Astrocyte (in vitro differentiated cells and primary cell): Measurements from ENCODE around the gene ACTG2. TPM values are rescaled to one million over a fixed set of nuclear protein-coding genes. Genes with fewer than 3 reads are reported as not detected.

Source experiments
- DNase-seq: peaks from one replicate; pipeline ENCODE4 v3.0.0-alpha.2; 2010; ENCODE audit warnings: low read depth
- FAIRE-seq: peaks from 2 replicates; lab custom pipeline; 2011; peaks lifted over from hg19 to GRCh38; lab: Jason Lieb, UNC
- H2AFZ ChIP-seq: 2 replicates; pipeline ENCODE4 v1.6.0; 2012; ENCODE audit warnings: low read depth, low read length, inconsistent platforms
- H3K27ac ChIP-seq: 2 replicates; pipeline ENCODE4 v1.5.1; 2011; ENCODE audit warnings: low read depth, low read length, inconsistent platforms
- H3K27me3 ChIP-seq: 2 replicates; pipeline ENCODE4 v1.6.0; 2011; ENCODE audit warnings: low read length, inconsistent platforms; ENCODE audit not compliant: insufficient read depth
- H3K36me3 ChIP-seq: 2 replicates; pipeline ENCODE4 v1.5.1; 2011; ENCODE audit warnings: low read length, inconsistent platforms; ENCODE audit not compliant: insufficient read depth
- H3K4me1 ChIP-seq: 2 replicates; pipeline ENCODE4 v1.5.1; 2011; ENCODE audit warnings: low read length, inconsistent platforms; ENCODE audit not compliant: insufficient read depth
- H3K4me2 ChIP-seq: 2 replicates; pipeline ENCODE4 v1.6.0; 2012; ENCODE audit warnings: low read length, inconsistent platforms
- H3K4me3 ChIP-seq: 2 replicates; pipeline ENCODE4 v1.5.1; 2011; ENCODE audit warnings: low read depth, mild to moderate bottlenecking, low read length, inconsistent platforms; ENCODE audit not compliant: insufficient read depth
- H3K79me2 ChIP-seq: 2 replicates; pipeline ENCODE4 v1.6.0; 2012; ENCODE audit warnings: mild to moderate bottlenecking, low read length, inconsistent platforms; ENCODE audit not compliant: insufficient read depth
- H3K9ac ChIP-seq: 2 replicates; pipeline ENCODE4 v1.6.0; 2012; ENCODE audit warnings: mild to moderate bottlenecking, low read length, inconsistent platforms
- H3K9me3 ChIP-seq: 2 replicates; pipeline ENCODE4 v1.5.1; 2012; ENCODE audit warnings: low read depth, mild to moderate bottlenecking, low read length, inconsistent platforms; ENCODE audit not compliant: insufficient read depth
- H4K20me1 ChIP-seq: 2 replicates; pipeline ENCODE4 v1.6.0; 2012; ENCODE audit warnings: low read length, inconsistent platforms; ENCODE audit not compliant: insufficient read depth
- H3K27ac Mint-ChIP-seq: one replicate; pipeline ENCODE4 v1.8.0; 2021; ENCODE audit warnings: mild to moderate bottlenecking, mixed read lengths; ENCODE audit not compliant: unreplicated experiment
- H3K27me3 Mint-ChIP-seq: one replicate; pipeline ENCODE4 v1.8.0; 2021; ENCODE audit warnings: low read depth, mixed read lengths; ENCODE audit not compliant: unreplicated experiment
- H3K36me3 Mint-ChIP-seq: one replicate; pipeline ENCODE4 v1.8.0; 2021; ENCODE audit warnings: low read depth, mixed read lengths; ENCODE audit not compliant: unreplicated experiment
- H3K4me1 Mint-ChIP-seq: one replicate; pipeline ENCODE4 v1.8.0; 2021; ENCODE audit warnings: low read depth, mixed read lengths; ENCODE audit not compliant: unreplicated experiment
- H3K4me3 Mint-ChIP-seq: one replicate; pipeline ENCODE4 v1.8.0; 2021; ENCODE audit warnings: mild to moderate bottlenecking, moderate library complexity, mixed read lengths; ENCODE audit not compliant: unreplicated experiment
- H3K9me3 Mint-ChIP-seq: one replicate; pipeline ENCODE4 v1.8.0; 2021; ENCODE audit warnings: mild to moderate bottlenecking, mixed read lengths; ENCODE audit not compliant: unreplicated experiment
- EZH2 ChIP-seq: IDR thresholded peaks from 2 replicates; pipeline ENCODE4 v1.6.1; 2012; ENCODE audit warnings: mild to moderate bottlenecking, low read length, inconsistent platforms; ENCODE audit not compliant: insufficient read depth
- total RNA-seq: library from RNA; stranded (reverse); gene quantifications from 2 replicates; pipeline ENCODE4 v1.2.1, GENCODE V29; 2021
- TF ChIP-seq, protein P1 (sequence below): IDR thresholded peaks from 2 replicates; pipeline ENCODE4 v1.5.1; 2011; ENCODE audit warnings: low read depth, mild to moderate bottlenecking, inconsistent platforms, low read length, moderate library complexity; ENCODE audit not compliant: insufficient read depth

ACTG2 gene
- total RNA-seq, 1 donor from 2014 or later = 298 TPM

DNA sequence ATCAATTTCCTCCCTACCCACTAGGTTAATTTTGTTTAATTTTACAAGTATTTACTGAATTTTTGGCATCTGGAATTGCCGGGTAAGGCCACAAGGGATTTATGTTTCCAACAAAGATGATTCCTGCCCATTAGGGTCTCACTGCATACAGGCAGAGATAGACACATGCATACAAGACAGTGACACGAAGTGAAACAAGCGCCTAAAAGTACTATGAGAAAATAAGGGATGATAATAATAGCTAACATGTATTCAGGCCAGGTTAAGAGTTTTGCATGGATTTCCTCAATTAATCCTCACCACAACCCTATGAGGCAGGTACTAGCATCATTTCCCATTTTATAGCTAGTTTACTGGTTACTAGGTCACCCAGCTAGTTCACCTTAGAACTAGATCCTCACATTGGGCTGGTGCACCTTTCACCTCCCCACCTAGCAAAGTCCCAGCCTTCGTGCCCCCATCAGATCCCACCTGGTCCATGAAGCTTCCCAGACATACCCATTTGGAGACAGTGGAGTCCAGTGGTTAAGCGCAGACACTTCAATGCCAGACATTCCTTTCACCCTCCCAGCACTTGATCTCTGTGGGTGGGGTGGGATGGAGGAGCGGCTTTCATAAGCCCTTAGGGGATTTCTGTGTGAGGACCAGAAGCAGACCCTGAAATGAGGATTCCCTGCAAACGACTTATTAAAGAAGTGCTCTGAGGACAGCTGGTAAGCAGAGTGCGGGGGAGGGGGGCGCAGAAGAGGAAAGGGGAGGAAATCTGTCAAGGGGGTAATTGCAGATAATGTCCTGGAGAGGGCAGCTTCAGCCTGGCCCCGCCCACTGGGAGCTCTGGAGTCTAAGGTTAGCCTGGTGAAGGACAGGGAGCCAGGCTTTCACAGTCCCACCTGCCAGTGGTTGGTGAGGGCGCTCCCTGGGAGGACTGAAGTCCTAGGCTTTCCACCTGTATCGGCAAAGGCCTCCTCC is 28.1 kb downstream of the ACTG2 start:
- no peak overlapping the region for H3K27ac Mint-ChIP-seq
- no peak overlapping the region for H3K4me2 ChIP-seq
- no peak for DNase-seq
- no peaks in the 10 kb centered on the region for H3K79me2 ChIP-seq
- H3K27me3 ChIP-seq = peaks cover 22% of the 10 kb centered on the region
- peaks cover 3% of the 10 kb centered on the region for H3K9me3 Mint-ChIP-seq
- no peaks in the 10 kb centered on the region for H3K4me1 Mint-ChIP-seq
- no peak overlapping the region for H3K9ac ChIP-seq
- H3K27me3 Mint-ChIP-seq = peaks cover 6% of the 10 kb centered on the region
- TF ChIP-seq EZH2 = no peak
- TF ChIP-seq, protein P1, sequence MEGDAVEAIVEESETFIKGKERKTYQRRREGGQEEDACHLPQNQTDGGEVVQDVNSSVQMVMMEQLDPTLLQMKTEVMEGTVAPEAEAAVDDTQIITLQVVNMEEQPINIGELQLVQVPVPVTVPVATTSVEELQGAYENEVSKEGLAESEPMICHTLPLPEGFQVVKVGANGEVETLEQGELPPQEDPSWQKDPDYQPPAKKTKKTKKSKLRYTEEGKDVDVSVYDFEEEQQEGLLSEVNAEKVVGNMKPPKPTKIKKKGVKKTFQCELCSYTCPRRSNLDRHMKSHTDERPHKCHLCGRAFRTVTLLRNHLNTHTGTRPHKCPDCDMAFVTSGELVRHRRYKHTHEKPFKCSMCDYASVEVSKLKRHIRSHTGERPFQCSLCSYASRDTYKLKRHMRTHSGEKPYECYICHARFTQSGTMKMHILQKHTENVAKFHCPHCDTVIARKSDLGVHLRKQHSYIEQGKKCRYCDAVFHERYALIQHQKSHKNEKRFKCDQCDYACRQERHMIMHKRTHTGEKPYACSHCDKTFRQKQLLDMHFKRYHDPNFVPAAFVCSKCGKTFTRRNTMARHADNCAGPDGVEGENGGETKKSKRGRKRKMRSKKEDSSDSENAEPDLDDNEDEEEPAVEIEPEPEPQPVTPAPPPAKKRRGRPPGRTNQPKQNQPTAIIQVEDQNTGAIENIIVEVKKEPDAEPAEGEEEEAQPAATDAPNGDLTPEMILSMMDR = no peak
- FAIRE-seq = no peak
- H3K4me3 Mint-ChIP-seq = no peak overlapping the region
- H3K9me3 ChIP-seq = no peaks in the 10 kb centered on the region
- H4K20me1 ChIP-seq = no peaks in the 10 kb centered on the region
- no peak overlapping the region for H3K4me3 ChIP-seq
- H3K4me1 ChIP-seq = no peaks in the 10 kb centered on the region
- H2AFZ ChIP-seq = no peak overlapping the region
- no peak overlapping the region for H3K27ac ChIP-seq
- peaks cover 9% of the 10 kb centered on the region for H3K36me3 Mint-ChIP-seq
- peaks cover 6% of the 10 kb centered on the region for H3K36me3 ChIP-seq

DNA sequence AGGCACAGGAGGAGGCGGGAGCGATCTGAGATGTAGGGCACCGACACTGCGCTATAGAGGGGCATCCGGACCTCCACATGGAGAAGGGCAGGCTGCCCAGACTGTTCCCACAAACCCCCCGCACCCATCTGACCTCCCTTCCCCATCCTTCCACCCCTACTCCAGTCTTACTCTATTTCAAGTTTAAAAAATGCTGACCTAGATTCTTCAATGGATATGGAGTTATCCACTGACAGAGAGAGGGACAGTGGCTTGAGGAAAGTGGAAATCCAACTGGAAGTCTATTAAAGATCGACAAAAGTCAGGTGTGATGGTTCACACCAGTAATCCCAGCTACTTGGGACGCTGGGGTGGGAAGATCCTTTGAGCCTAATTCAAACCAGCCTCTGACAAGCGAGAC is 28.8 kb downstream of the ACTG2 start:
- Mint-ChIP-seq H3K27me3 (peaks cover 3% of the 10 kb centered on the region), H3K4me1 (no peaks in the 10 kb centered on the region), H3K9me3 (peaks cover 3% of the 10 kb centered on the region), H3K27ac (peak overlapping the region; percentile 75), H3K4me3 (no peak overlapping the region), H3K36me3 (peaks cover 6% of the 10 kb centered on the region)
- Histone ChIP-seq H3K4me1 (no peaks in the 10 kb centered on the region), H3K9ac (no peak overlapping the region), H3K27ac (no peak overlapping the region), H4K20me1 (no peaks in the 10 kb centered on the region), H3K4me3 (no peak overlapping the region), H2AFZ (no peak overlapping the region), H3K9me3 (no peaks in the 10 kb centered on the region), H3K27me3 (peaks cover 22% of the 10 kb centered on the region), H3K79me2 (no peaks in the 10 kb centered on the region), H3K4me2 (no peak overlapping the region), H3K36me3 (peaks cover 6% of the 10 kb centered on the region)
- DNase-seq (no peak), FAIRE-seq (no peak)
- TF ChIP-seq, protein P1 = no peak
- no peak for TF ChIP-seq EZH2

DNA sequence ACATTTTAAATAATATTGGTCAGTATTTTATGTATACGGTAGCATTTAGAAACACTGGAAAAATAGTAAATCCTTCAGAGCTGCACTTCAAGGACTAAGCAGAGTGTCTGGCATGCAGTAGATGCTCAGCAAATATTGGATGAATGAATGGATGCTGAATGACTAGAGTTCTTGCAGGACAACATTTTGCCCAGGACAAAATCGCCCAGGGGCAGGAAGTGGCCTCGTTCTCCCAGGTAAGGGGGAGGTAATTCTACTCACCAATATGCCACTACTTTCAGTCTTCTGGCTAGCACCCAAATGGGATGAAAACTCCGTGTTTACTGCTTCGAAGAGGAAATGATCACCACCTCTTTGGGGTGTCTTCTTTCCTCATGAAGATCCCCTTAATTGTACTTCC is 29.9 kb downstream of the ACTG2 start:
- no peak overlapping the region for H3K4me3 ChIP-seq
- H3K4me2 ChIP-seq = no peak overlapping the region
- FAIRE-seq (no peak), DNase-seq (no peak)
- no peak overlapping the region for H3K27ac ChIP-seq
- peaks cover under 1% of the 10 kb centered on the region for H3K36me3 ChIP-seq
- no peak overlapping the region for H3K27ac Mint-ChIP-seq
- H3K79me2 ChIP-seq = peaks cover 10% of the 10 kb centered on the region
- peaks cover 2% of the 10 kb centered on the region for H3K4me1 ChIP-seq
- no peaks in the 10 kb centered on the region for H3K9me3 Mint-ChIP-seq
- H3K9ac ChIP-seq = no peak overlapping the region
- peaks cover 6% of the 10 kb centered on the region for H3K36me3 Mint-ChIP-seq
- no peak overlapping the region for H2AFZ ChIP-seq
- no peaks in the 10 kb centered on the region for H3K9me3 ChIP-seq
- H3K27me3 ChIP-seq = peaks cover 15% of the 10 kb centered on the region
- peaks cover under 1% of the 10 kb centered on the region for H3K4me1 Mint-ChIP-seq
- no peak overlapping the region for H3K4me3 Mint-ChIP-seq
- peaks cover 3% of the 10 kb centered on the region for H3K27me3 Mint-ChIP-seq
- TF ChIP-seq, protein P1 = no peak
- no peak for TF ChIP-seq EZH2
- H4K20me1 ChIP-seq = no peaks in the 10 kb centered on the region
